Muscle layer of duodenum (tissue), 2 donors: ENCODE measurements around the gene CDHR2.

Source experiments
- H3K27ac ChIP-seq: one replicate; pipeline ENCODE4 v1.7.0; 2013; ENCODE audit warnings: mild to moderate bottlenecking, low read length
- H3K27me3 ChIP-seq: one replicate; pipeline ENCODE4 v1.7.0; 2013; ENCODE audit warnings: low read depth, mild to moderate bottlenecking, control low read depth, low read length
- H3K36me3 ChIP-seq, 2 donors: one replicate each; pipeline ENCODE4 v1.7.0; 2013; ENCODE audit warnings: low read length in 2 of 2, control low read depth in 1 of 2, mild to moderate bottlenecking in 1 of 2; ENCODE audit not compliant: insufficient read depth in 2 of 2, control insufficient read depth in 1 of 2
- H3K4me1 ChIP-seq, 2 donors: one replicate each; pipeline ENCODE4 v1.7.0; 2013; ENCODE audit warnings: low read length in 2 of 2, mild to moderate bottlenecking in 2 of 2, control low read depth in 1 of 2, moderate library complexity in 1 of 2; ENCODE audit not compliant: insufficient read depth in 2 of 2, control insufficient read depth in 1 of 2
- H3K4me3 ChIP-seq, 2 donors: one replicate each; pipeline ENCODE4 v1.7.0; 2013; ENCODE audit warnings: low read length in 2 of 2, low read depth in 1 of 2, mild to moderate bottlenecking in 1 of 2
- H3K9me3 ChIP-seq, 2 donors: one replicate each; pipeline ENCODE4 v1.7.0; 2013; ENCODE audit warnings: low read length in 2 of 2, control low read depth in 1 of 2, mild to moderate bottlenecking in 1 of 2; ENCODE audit not compliant: control insufficient read depth in 1 of 2
- donor health status: healthy.

The CDHR2 gene

DNA sequence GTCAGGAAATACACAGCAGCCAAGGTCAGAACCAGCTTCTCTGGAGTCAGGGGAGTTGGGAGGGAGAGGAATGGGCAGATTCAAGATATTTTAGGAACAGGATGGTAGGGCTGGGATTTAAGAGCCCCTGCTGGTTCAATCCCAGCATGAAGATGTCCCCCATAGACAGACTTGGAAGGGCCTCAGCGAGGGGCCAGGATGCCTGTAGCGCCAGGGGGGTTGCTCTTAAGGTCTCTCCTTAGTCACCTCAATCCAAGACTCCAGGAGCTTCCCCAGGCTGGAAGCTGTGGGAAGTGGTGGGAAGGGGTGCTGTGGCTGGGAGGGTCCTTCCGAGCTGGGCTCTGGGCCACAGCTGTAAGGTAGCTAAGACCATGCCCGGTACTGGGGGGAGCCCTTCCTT, 90.1 kb downstream of the CDHR2 start:
- H3K27me3 ChIP-seq: no peaks in the 10 kb centered on the region
- H3K4me1 ChIP-seq: no peaks in the 10 kb centered on the region
- H3K4me3 ChIP-seq: no peak overlapping the region
- H3K36me3 ChIP-seq: no peaks in the 10 kb centered on the region
- H3K9me3 ChIP-seq: no peaks in the 10 kb centered on the region
- H3K27ac ChIP-seq: no peak overlapping the region

DNA sequence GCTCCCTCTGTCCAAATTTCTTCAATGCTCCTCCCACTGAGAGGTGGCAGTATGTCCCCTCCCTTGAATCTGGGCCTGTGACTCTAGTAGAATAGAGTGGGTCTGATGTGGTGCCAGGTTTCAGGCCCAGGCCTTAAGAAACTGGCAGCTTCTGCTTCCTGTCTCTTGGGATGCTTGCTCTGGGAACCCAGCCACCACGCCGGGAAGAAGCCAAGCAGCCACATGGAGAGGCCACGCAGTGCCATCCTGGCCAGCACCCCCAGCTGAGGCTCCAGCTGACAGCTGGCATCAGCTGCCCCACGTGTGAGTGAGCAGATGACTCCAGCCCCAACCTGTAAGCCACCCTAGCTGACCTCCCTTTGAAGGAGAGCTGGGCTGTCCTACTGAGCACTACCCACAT, 90.8 kb downstream of the CDHR2 start:
- Histone ChIP-seq H3K4me1 (no peaks in the 10 kb centered on the region), H3K4me3 (no peak overlapping the region), H3K36me3 (no peaks in the 10 kb centered on the region), H3K27ac (no peak overlapping the region), H3K9me3 (no peaks in the 10 kb centered on the region), H3K27me3 (no peaks in the 10 kb centered on the region)

GRCh38 chr5:176640616-176641015, 91.5 kb downstream of the CDHR2 start:
- no peak overlapping the region for H3K27ac ChIP-seq
- no peaks in the 10 kb centered on the region for H3K27me3 ChIP-seq
- H3K4me1 ChIP-seq: no peaks in the 10 kb centered on the region
- H3K9me3 ChIP-seq: no peaks in the 10 kb centered on the region
- H3K4me3 ChIP-seq: no peak overlapping the region
- no peaks in the 10 kb centered on the region for H3K36me3 ChIP-seq

- H3K4me1 ChIP-seq: peaks cover under 1 to 2% of the 10 kb centered on the region in 2 donors
- H3K27me3 ChIP-seq: no peaks in the 10 kb centered on the region
These were observed 93.7 kb downstream of the CDHR2 start for GRCh38 chr5:176642675-176643490.

DNA sequence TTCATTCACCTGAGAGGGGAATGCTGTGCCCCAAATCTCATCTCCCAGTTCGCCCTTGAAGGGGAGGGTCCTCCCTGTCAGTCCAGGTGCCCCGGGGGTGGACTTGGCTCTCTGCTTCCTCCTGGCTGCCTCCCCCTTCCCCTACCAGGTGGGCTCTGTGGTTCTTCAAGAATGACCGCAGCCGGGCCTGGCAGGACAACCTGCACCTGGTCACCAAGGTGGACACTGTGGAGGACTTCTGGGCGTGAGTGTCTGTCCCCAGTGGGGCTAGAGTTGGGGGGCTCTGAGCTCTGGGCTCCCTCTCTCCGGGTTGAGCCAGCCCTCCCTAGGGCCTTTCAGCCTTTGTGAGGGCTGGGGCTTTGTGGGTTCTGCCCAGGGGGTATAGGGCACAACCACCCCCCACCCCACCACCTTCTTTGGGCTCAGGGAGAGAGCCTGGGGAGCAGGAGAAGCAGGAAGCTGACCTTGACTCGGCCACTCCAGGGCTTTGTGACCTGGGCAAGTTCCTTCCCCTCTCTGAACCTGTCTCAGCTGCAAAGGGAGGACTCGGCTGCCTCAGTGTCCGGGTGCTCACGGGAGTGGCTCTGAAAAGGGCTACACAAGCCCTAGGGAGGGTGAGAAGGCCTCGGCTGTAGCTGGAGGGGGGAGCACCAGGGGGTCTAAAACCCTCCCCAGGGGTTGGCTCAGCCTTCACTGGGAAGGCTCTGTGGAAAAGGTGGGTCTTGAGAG, 94.5 kb downstream of the CDHR2 start:
- H3K9me3 ChIP-seq: no peaks in the 10 kb centered on the region
- H3K36me3 ChIP-seq: no peaks in the 10 kb centered on the region
- no peak overlapping the region for H3K27ac ChIP-seq
- H3K27me3 ChIP-seq: no peaks in the 10 kb centered on the region
- H3K4me1 ChIP-seq: peaks cover 6 to 10% of the 10 kb centered on the region in 2 donors
- no peak overlapping the region for H3K4me3 ChIP-seq

More at GRCh38 chr5:176642675-176643490, 93.7 kb downstream of the CDHR2 start:
- no peaks in the 10 kb centered on the region for H3K9me3 ChIP-seq
- no peaks in the 10 kb centered on the region for H3K36me3 ChIP-seq
- H3K4me3 ChIP-seq: no peak overlapping the region
- H3K27ac ChIP-seq: no peak overlapping the region

DNA sequence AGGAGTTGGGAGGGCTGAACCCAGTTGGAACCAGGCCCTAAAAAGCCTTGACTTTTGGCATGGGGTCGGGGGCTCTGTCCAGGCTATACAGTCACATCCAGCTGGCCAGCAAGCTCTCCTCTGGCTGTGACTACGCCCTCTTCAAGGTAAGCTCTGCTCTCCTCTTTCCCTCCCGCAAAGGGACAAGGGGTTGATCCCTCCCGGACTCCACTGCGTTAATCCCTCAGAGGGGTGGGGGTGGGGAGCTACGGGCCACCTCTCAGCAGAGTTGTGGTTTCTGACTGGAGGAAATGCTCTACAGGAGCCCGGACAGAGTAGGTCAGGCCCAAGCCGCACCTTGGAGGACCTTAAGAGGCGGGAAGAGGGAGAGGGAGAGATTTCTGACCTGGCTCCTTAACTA, 95.2 kb downstream of the CDHR2 start:
- H3K9me3 ChIP-seq: no peaks in the 10 kb centered on the region
- H3K27ac ChIP-seq: no peak overlapping the region
- H3K27me3 ChIP-seq: no peaks in the 10 kb centered on the region
- peaks cover 6 to 14% of the 10 kb centered on the region in 2 donors for H3K4me1 ChIP-seq
- H3K36me3 ChIP-seq: no peaks in the 10 kb centered on the region
- no peak overlapping the region for H3K4me3 ChIP-seq

- Histone ChIP-seq H3K4me1 (peaks cover 6 to 14% of the 10 kb centered on the region in 2 donors), H3K36me3 (no peaks in the 10 kb centered on the region), H3K27me3 (no peaks in the 10 kb centered on the region), H3K9me3 (no peaks in the 10 kb centered on the region), H3K4me3 (no peak overlapping the region), H3K27ac (no peak overlapping the region)
These were observed 95.9 kb downstream of the CDHR2 start for GRCh38 chr5:176644878-176645670.
